Left lung (tissue), 10 donors: ENCODE measurements around the gene BTBD19. TPM values are rescaled to one million over a fixed set of nuclear protein-coding genes. Genes with fewer than 3 reads are reported as not detected.

Source experiments
- ATAC-seq: fragments of 200-7000 bp; cut with Tn5 transposase; one replicate; pipeline ENCODE4 v1.9.1; 2020; ENCODE audit warnings: moderate library complexity
- DNase-seq, 4 donors: peaks; one replicate each; pipeline ENCODE4 v3.0.0-alpha.2; 2013 to 2020
- H3K27ac ChIP-seq, 2 donors: fragments of 200-600 bp; sonication (generic) in 1 of 2; one replicate each; pipeline versions ENCODE4 v1.5.0 to v1.8.0; 2020 to 2021
- H3K27me3 ChIP-seq, 2 donors: fragments of 200-600 bp; sonication (generic) in 1 of 2; one replicate each; pipeline versions ENCODE4 v1.5.0 to v1.8.0; 2020 to 2021
- H3K36me3 ChIP-seq, 2 donors: fragments of 200-600 bp; sonication (generic) in 1 of 2; one replicate each; pipeline versions ENCODE4 v1.5.0 to v1.8.0; 2020 to 2021
- H3K4me1 ChIP-seq, 2 donors: fragments of 200-600 bp; one replicate each; pipeline ENCODE4 v1.8.0; 2021
- H3K4me3 ChIP-seq, 2 donors: fragments of 200-600 bp; sonication (generic) in 1 of 2; one replicate each; pipeline versions ENCODE4 v1.5.0 to v1.8.0; 2020 to 2021; ENCODE audit warnings: mild to moderate bottlenecking in 1 of 2
- H3K9me3 ChIP-seq, 2 donors: fragments of 200-600 bp; sonication (generic) in 1 of 2; one replicate each; pipeline versions ENCODE4 v1.5.0 to v1.8.0; 2020 to 2021
- intact Hi-C, 2 donors: fragments of 100-400 bp; cut with DNase I; formaldehyde crosslinking; loops; one replicate each; pipeline versions ENCODE4 v1.11.2 to v1.14.2; 2022
- polyA plus RNA-seq, 6 donors: library from polyadenylated mRNA; unstranded; fragments of 120-200 nt; gene quantifications; one replicate each; pipeline ENCODE4 v1.2.1, GENCODE V29; 2013; ENCODE audit not compliant: insufficient read length in 6 of 6
- total RNA-seq, 2 donors: library from RNA; stranded (reverse); fragmentation: NEBNext Ultra II Directional; extraction: Animal tissue kit (Norgen Biotek cat#: 25700); gene quantifications; one replicate each; pipeline ENCODE4 v1.2.1, GENCODE V29; 2021
- TF ChIP-seq, protein P1 (sequence below), 2 donors: fragments of 200-600 bp; sonication (generic) in 1 of 2; IDR thresholded peaks; one replicate each; pipeline versions ENCODE4 v1.5.0 to v1.8.0; 2021; ENCODE audit warnings: antibody characterized with exemption in 2 of 2
- donor health status: DM: no; HTN: yes; CAD: no.
- donor health status: DM: no; HTN: no; CAD: no.

BTBD19 gene
- total and polyA plus RNA-seq, 8 donors, result 15.3 to 27.6 (median 23.6) TPM

DNA sequence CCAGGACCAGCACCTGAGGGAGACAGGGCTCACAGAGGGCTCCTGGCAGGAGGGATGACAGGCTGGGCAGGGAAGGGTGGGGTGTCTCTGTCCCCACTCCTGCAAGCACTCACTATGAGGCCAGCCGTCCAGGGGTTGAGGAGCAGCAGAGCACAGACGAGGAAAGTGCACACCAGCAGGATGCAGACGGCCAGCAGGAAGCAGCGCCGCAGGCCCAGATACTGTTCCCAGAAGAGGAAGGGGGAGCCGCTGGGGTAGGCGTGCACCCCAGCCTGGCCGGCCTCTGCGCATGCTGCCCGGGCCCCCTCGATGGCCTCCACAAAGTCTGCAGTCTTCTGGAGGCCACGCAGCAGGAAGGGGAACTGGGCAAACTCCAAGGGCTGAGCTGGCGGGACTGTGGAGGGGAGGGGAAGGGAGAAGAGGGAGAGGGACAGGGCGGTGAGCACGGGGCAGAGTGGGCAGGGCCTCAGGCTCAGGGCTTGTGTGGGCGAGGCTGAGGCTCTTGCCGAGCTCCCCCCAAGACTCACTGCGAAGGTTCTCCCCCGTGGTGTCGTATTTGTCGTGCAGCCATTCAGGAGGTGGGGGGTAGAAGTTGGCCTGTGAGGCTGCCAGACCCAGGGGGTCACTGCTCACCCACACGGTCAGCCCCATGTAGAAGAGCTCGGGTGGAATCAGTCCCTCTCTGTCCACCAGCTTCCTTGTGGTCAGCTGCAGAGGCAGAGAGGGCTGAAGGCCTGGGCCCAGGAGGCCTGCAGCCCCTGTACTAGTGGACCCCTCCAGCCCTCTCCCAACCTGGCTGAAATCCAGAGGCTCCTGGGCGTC lies 18.3 kb downstream of the BTBD19 start:
- no peaks in the 10 kb centered on the region for H3K36me3 ChIP-seq
- DNase-seq (peak in 2 of 4 donors; percentile 85 to 91), ATAC-seq (peak; percentile 82)
- H3K27me3 ChIP-seq, result no peaks in the 10 kb centered on the region
- H3K27ac ChIP-seq, result peak overlapping the region in 1 of 2 donors; percentile 66
- no peaks in the 10 kb centered on the region for H3K9me3 ChIP-seq
- TF ChIP-seq, protein P1, sequence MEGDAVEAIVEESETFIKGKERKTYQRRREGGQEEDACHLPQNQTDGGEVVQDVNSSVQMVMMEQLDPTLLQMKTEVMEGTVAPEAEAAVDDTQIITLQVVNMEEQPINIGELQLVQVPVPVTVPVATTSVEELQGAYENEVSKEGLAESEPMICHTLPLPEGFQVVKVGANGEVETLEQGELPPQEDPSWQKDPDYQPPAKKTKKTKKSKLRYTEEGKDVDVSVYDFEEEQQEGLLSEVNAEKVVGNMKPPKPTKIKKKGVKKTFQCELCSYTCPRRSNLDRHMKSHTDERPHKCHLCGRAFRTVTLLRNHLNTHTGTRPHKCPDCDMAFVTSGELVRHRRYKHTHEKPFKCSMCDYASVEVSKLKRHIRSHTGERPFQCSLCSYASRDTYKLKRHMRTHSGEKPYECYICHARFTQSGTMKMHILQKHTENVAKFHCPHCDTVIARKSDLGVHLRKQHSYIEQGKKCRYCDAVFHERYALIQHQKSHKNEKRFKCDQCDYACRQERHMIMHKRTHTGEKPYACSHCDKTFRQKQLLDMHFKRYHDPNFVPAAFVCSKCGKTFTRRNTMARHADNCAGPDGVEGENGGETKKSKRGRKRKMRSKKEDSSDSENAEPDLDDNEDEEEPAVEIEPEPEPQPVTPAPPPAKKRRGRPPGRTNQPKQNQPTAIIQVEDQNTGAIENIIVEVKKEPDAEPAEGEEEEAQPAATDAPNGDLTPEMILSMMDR (IDR thresholded peaks at IDR 0.05), result no peak
- H3K4me1 ChIP-seq, result peaks cover 4 to 41% of the 10 kb centered on the region in 2 donors
- intact Hi-C loops, result no loop called here
- H3K4me3 ChIP-seq, result no peak overlapping the region

DNA sequence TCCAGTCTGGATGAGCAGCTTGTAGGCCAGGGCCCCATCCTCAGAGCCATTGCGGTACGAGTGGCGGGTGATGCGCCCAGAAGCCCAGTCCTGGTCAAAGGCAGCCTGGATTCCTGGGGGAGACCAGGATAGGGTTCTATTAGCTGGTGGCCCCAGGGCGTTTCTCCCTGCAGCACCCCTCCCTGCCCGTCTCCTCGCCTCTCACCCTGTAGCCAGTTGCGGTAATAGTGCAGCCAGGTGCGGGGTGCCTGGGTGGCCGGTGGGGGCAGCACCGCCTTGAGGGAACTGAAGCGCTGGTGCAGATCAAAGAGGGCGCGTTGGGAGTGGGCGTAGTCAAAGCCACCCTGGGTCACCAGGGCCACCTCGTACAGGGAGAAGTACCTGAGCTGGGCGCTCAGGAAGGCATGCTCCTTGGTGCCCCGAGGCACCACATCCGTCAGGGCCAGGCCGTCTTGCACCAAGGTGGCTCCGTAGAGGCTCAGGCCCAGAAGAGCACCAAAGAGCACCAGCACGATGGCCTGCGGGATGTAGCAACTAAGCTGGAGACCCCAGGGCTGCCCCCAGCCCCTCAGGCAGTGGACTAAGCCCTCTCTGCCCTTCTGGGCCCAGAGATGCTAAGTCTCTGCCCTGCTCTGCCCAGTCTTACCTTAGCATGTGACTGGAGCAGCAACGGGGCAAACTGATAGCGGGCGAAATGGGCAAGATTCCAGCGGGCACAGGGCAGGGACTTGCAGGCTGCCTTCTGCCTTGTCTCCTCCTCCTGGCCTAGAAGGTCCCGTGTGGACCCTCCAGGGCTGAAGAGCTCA lies 19.1 kb downstream of the BTBD19 start:
- intact Hi-C loops, result no loop called here
- Histone ChIP-seq H3K9me3 (no peaks in the 10 kb centered on the region), H3K36me3 (no peaks in the 10 kb centered on the region), H3K4me3 (no peak overlapping the region), H3K4me1 (peaks cover 5 to 44% of the 10 kb centered on the region in 2 donors), H3K27me3 (no peaks in the 10 kb centered on the region), H3K27ac (peak overlapping the region in 1 of 2 donors; percentile 66)
- ATAC-seq (no peak), DNase-seq (peak in 1 of 4 donors; percentile 31)
- TF ChIP-seq, protein P1 (IDR thresholded peaks at IDR 0.05), result no peak

DNA sequence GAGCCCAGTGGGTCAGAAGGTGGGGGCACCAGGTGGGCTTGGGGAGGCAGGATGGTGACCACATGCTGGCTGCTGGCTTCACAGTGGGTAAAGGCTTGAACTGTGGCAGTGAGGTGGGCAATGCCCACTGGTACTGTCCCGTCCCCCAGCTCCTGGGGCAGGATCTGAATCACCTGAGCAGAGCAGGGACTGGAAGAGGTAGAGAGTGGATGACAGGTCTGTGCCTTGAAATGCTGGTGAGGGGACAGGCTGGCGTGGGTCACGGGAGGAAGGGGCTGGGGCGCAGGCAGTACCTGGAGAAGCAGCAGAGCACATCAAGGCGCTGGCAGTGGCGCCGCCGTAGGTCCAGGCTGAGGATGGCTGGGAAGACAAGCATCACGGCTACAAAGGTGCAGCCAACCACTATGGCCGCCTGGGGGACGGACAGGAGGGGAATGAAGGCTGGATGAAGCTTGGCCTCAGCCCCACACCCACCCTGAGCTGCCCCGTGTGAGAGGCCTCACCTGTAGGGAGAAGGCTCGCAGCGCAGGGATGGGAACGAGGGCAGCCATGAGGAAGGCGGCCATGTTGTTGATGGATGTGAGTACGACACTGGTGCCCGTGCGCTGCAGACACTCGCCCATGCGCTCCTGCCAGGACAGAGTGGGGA lies 19.8 kb downstream of the BTBD19 start:
- H3K36me3 ChIP-seq, result no peaks in the 10 kb centered on the region
- no peaks in the 10 kb centered on the region for H3K27me3 ChIP-seq
- DNase-seq (peak in 1 of 4 donors; percentile 27), ATAC-seq (no peak)
- H3K4me3 ChIP-seq, result no peak overlapping the region
- no peak overlapping the region for H3K27ac ChIP-seq
- TF ChIP-seq, protein P1 (IDR thresholded peaks at IDR 0.05), result no peak
- H3K9me3 ChIP-seq, result no peaks in the 10 kb centered on the region
- intact Hi-C loops, result no loop called here
- peaks cover 5 to 45% of the 10 kb centered on the region in 2 donors for H3K4me1 ChIP-seq

DNA sequence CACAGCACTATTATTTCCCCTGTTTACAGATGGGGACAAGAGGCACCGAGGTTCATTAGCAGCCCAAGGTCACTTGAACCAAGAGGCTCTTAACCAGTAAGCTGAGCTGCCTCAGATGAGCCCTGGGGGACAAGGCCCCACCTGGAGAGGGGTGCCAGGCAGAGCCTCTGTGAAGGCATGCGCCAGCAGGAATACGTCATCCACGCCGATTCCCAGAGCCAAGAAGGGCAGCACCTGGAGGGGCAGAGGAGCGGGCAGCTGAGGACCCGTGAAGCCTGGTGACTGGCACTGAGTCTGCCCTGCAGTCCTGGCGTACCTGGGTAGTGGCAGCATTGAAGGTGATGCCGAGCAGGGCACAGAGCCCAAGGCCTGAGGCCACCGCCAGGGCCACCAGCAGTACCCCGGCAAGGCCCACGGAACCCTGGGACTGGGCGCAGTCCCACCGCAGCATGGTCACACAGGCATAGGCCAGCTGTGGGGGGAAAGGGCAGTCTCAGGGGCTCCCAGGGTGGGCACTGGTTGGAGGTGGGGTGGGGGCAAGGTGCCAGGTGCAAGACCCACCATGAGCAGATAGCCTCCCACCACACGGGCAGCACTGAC lies 20.6 kb downstream of the BTBD19 start:
- no peaks in the 10 kb centered on the region for H3K36me3 ChIP-seq
- H3K4me1 ChIP-seq, result peaks cover 5 to 53% of the 10 kb centered on the region in 2 donors
- H3K27me3 ChIP-seq, result no peaks in the 10 kb centered on the region
- DNase-seq (peak in 1 of 4 donors; percentile 29), ATAC-seq (no peak)
- TF ChIP-seq, protein P1 (IDR thresholded peaks at IDR 0.05), result no peak
- H3K4me3 ChIP-seq, result no peak overlapping the region
- H3K9me3 ChIP-seq, result no peaks in the 10 kb centered on the region
- intact Hi-C loops, result no loop called here
- no peak overlapping the region for H3K27ac ChIP-seq
